H9 (cell line): ENCODE data around the gene WDPCP. TPM values are rescaled to one million over a fixed set of nuclear protein-coding genes. Genes with fewer than 3 reads are reported as not detected.

ENCODE experiments used
- DNase-seq: peaks from one replicate; pipeline ENCODE4 v3.0.0-alpha.2; 2017
- H2AFZ ChIP-seq: one replicate; pipeline ENCODE4 v1.6.1; 2013; ENCODE audit warnings: mild to moderate bottlenecking, low read length, control low read depth, moderate library complexity
- H2AK5ac ChIP-seq: 2 replicates; pipeline ENCODE4 v1.6.1; 2013; ENCODE audit warnings: low read length, control low read depth, mixed read lengths; ENCODE audit not compliant: insufficient read length
- H2BK120ac ChIP-seq: one replicate; pipeline ENCODE4 v1.6.1; 2013; ENCODE audit warnings: low read depth, mild to moderate bottlenecking, low read length, control low read depth, inconsistent platforms; ENCODE audit not compliant: poor library complexity, severe bottlenecking
- H2BK12ac ChIP-seq: 2 replicates; pipeline ENCODE4 v1.6.1; 2013; ENCODE audit warnings: low read length, control low read depth, mixed read lengths, low read depth; ENCODE audit not compliant: insufficient read length
- H2BK15ac ChIP-seq: 2 replicates; pipeline ENCODE4 v1.6.1; 2013; ENCODE audit warnings: low read depth, low read length, control low read depth
- H2BK20ac ChIP-seq: one replicate; pipeline ENCODE4 v1.6.1; 2013; ENCODE audit warnings: low read depth, mild to moderate bottlenecking, low read length, control low read depth, inconsistent platforms; ENCODE audit not compliant: poor library complexity, severe bottlenecking
- H2BK5ac ChIP-seq: 2 replicates; pipeline ENCODE4 v1.6.1; 2013; ENCODE audit warnings: low read length, control low read depth, mixed read lengths; ENCODE audit not compliant: insufficient read length
- H3K14ac ChIP-seq: 2 replicates; pipeline ENCODE4 v1.6.1; 2013; ENCODE audit warnings: low read length, control low read depth; ENCODE audit not compliant: insufficient read depth
- H3K18ac ChIP-seq: 2 replicates; pipeline ENCODE4 v1.6.1; 2013; ENCODE audit warnings: low read depth, mild to moderate bottlenecking, mixed read lengths, low read length, control low read depth; ENCODE audit not compliant: insufficient read length
- H3K23ac ChIP-seq: 2 replicates; pipeline ENCODE4 v1.6.1; 2013; ENCODE audit warnings: low read length, control low read depth, mixed read lengths, low read depth; ENCODE audit not compliant: insufficient read length
- H3K23me2 ChIP-seq: 2 replicates; pipeline ENCODE4 v1.6.1; 2013; ENCODE audit warnings: low read depth, mild to moderate bottlenecking, mixed read lengths, low read length, control low read depth; ENCODE audit not compliant: insufficient read length, poor library complexity, severe bottlenecking
- H3K27ac ChIP-seq: 2 replicates; pipeline ENCODE4 v1.5.1; 2013; ENCODE audit warnings: low read length, control low read depth, mixed read lengths, low read depth; ENCODE audit not compliant: insufficient read length
- H3K27me3 ChIP-seq: 2 replicates; pipeline ENCODE4 v1.6.1; 2013; ENCODE audit warnings: low read length, control low read depth, inconsistent platforms; ENCODE audit not compliant: insufficient read depth
- H3K4ac ChIP-seq: 2 replicates; pipeline ENCODE4 v1.6.1; 2013; ENCODE audit warnings: low read depth, mild to moderate bottlenecking, control low read depth, inconsistent platforms, low read length, moderate library complexity
- H3K4me1 ChIP-seq: 2 replicates; pipeline ENCODE4 v1.6.1; 2013; ENCODE audit warnings: low read length, control low read depth, inconsistent platforms; ENCODE audit not compliant: insufficient read depth
- H3K4me2 ChIP-seq: 2 replicates; pipeline ENCODE4 v1.6.1; 2013; ENCODE audit warnings: low read length, control low read depth, mixed read lengths; ENCODE audit not compliant: insufficient read length, insufficient read depth
- H3K56ac ChIP-seq: 2 replicates; pipeline ENCODE4 v1.6.1; 2013; ENCODE audit warnings: low read depth, mild to moderate bottlenecking, mixed read lengths, low read length, control low read depth; ENCODE audit not compliant: insufficient read length
- H3K79me1 ChIP-seq: 2 replicates; pipeline ENCODE4 v1.6.1; 2013; ENCODE audit warnings: low read depth, mild to moderate bottlenecking, moderate library complexity, low read length, control low read depth, inconsistent platforms; ENCODE audit not compliant: insufficient read depth, poor library complexity, severe bottlenecking
- H3K79me2 ChIP-seq: 2 replicates; pipeline ENCODE4 v1.6.1; 2013; ENCODE audit warnings: low read length, control low read depth, inconsistent platforms; ENCODE audit not compliant: insufficient read depth
- H3K9ac ChIP-seq: 2 replicates; pipeline ENCODE4 v1.6.1; 2013; ENCODE audit warnings: low read length, control low read depth, mixed read lengths; ENCODE audit not compliant: insufficient read length; ENCODE audit errors: extremely low read depth
- H3K9me3 ChIP-seq: one replicate; pipeline ENCODE4 v1.6.1; 2013; ENCODE audit warnings: low read depth, low read length, inconsistent platforms; ENCODE audit not compliant: control insufficient read depth
- H3T11ph ChIP-seq: one replicate; pipeline ENCODE4 v1.6.1; 2013; ENCODE audit warnings: mild to moderate bottlenecking, low read length, control low read depth, inconsistent platforms
- H4K20me1 ChIP-seq: one replicate; pipeline ENCODE4 v1.6.1; 2013; ENCODE audit not compliant: control insufficient read depth, insufficient read length, insufficient read depth
- H4K5ac ChIP-seq: 2 replicates; pipeline ENCODE4 v1.6.1; 2013; ENCODE audit warnings: low read depth, mild to moderate bottlenecking, mixed read lengths, low read length, control low read depth; ENCODE audit not compliant: insufficient read length
- H4K8ac ChIP-seq: replicated peaks from 2 replicates; pipeline ENCODE4 v1.6.1; 2013; ENCODE audit warnings: low read length, control low read depth, mixed read lengths, low read depth; ENCODE audit not compliant: insufficient read length
- H4K91ac ChIP-seq: 2 replicates; pipeline ENCODE4 v1.6.1; 2013; ENCODE audit warnings: low read depth, mild to moderate bottlenecking, moderate library complexity, mixed read lengths, low read length, control low read depth; ENCODE audit not compliant: insufficient read length
- H3K27ac Mint-ChIP-seq, 3 experiments: 2 replicates in 2 of 3; 3 replicates in 1 of 3; pipeline ENCODE4 v1.8.0; 2020 to 2021; ENCODE audit warnings: mixed read lengths in 3 of 3, mild to moderate bottlenecking in 1 of 3, moderate library complexity in 1 of 3
- H3K27me3 Mint-ChIP-seq: 2 replicates; pipeline ENCODE4 v1.8.0; 2021; ENCODE audit warnings: low read depth, mild to moderate bottlenecking, moderate library complexity, mixed read lengths
- H3K36me3 Mint-ChIP-seq, 3 experiments: 2 replicates in 2 of 3; 3 replicates in 1 of 3; pipeline ENCODE4 v1.8.0; 2020 to 2021; ENCODE audit warnings: low read depth in 3 of 3, mixed read lengths in 3 of 3; ENCODE audit not compliant: insufficient read depth in 1 of 3
- H3K4me1 Mint-ChIP-seq, 2 experiments: 2 replicates each; pipeline ENCODE4 v1.8.0; 2020; ENCODE audit warnings: mixed read lengths in 2 of 2
- H3K4me3 Mint-ChIP-seq, 2 experiments: 2 replicates in 1 of 2; 3 replicates in 1 of 2; pipeline ENCODE4 v1.8.0; 2020 to 2021; ENCODE audit warnings: mild to moderate bottlenecking in 2 of 2, mixed read lengths in 2 of 2, moderate library complexity in 1 of 2
- H3K9me3 Mint-ChIP-seq, 2 experiments: 2 replicates in 1 of 2; 3 replicates in 1 of 2; pipeline ENCODE4 v1.8.0; 2020; ENCODE audit warnings: mild to moderate bottlenecking in 2 of 2, mixed read lengths in 2 of 2, moderate library complexity in 1 of 2
- WGBS: extraction: QIAGEN DNeasy Blood & Tissue Kit; methylation state at CpG from one replicate; pipeline ENCODE4 v1.1.7; 2013; ENCODE audit warnings: missing lambda C conversion rate, low lambda C conversion rate, mixed read lengths; ENCODE audit not compliant: insufficient read length; ENCODE audit errors: extremely low coverage; 5-methylcytosine and 5-hydroxymethylcytosine counted together
- total RNA-seq: library from RNA; stranded (reverse); gene quantifications from 2 replicates; pipeline ENCODE4 v1.2.1, GENCODE V29; 2021
- TF ChIP-seq, protein P1 (sequence below): fragments of 200-600 bp; sonication (generic); conservative IDR thresholded peaks from 3 replicates; pipeline ENCODE4 v1.8.0; 2021; ENCODE audit warnings: antibody characterized with exemption, mild to moderate bottlenecking

The WDPCP gene
- total RNA-seq, 1 experiment from 2014 or later, result 22.4 TPM

DNA sequence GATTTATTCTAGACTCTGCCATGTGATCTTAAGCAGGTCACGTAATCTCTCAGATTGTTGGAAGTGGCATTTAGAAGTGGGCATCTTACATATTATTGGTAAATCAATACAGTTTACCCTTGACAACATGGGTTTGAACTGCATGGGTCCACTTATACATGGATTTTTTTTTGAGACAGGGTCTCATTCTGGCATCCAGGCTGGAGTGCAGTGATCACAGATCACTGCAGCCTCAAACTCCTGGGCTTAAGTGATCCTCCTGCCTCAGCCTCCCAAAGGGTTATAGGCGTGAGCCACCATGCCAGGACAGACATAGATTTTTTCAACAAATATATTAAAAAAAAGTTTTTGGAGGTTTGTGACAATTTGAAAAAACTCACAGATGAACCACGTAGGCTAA is 393.0 kb downstream of the WDPCP start:
- Histone ChIP-seq H3K9me3 (no peaks in the 10 kb centered on the region), H4K20me1 (no peaks in the 10 kb centered on the region), H2AFZ (no peak overlapping the region), H3K27me3 (no peaks in the 10 kb centered on the region), H3K4ac (no peak overlapping the region), H4K5ac (no peak overlapping the region), H3K4me2 (no peak overlapping the region), H3K79me2 (no peaks in the 10 kb centered on the region), H3K79me1 (no peaks in the 10 kb centered on the region), H2BK15ac (no peak overlapping the region), H3K18ac (no peak overlapping the region), H3K27ac (no peak overlapping the region), H3K23me2 (no peaks in the 10 kb centered on the region), H2BK20ac (no peak overlapping the region), H2AK5ac (no peak overlapping the region), H3K56ac (no peak overlapping the region), H3T11ph (no peak overlapping the region), H2BK5ac (no peak overlapping the region), H3K4me1 (no peaks in the 10 kb centered on the region), H3K9ac (no peak overlapping the region), H3K14ac (no peak overlapping the region), H4K91ac (no peak overlapping the region), H2BK120ac (no peak overlapping the region), H4K8ac (no peak overlapping the region), H3K23ac (no peak overlapping the region), H2BK12ac (no peak overlapping the region)
- Mint-ChIP-seq H3K9me3 (peaks cover 3 to 6% of the 10 kb centered on the region in 2 experiments; a peak in 2 of 5 replicates), H3K36me3 (peaks cover 1 to 11% (median 4%) of the 10 kb centered on the region in 3 experiments; a peak in 6 of 7 replicates), H3K4me1 (peaks cover 2 to 4% of the 10 kb centered on the region in 2 experiments; a peak in 1 of 4 replicates), H3K4me3 (no peak overlapping the region), H3K27me3 (no peaks in the 10 kb centered on the region), H3K27ac (no peak overlapping the region)
- no CpG with 5 or more reads among the region's 3 CpGs for WGBS
- DNase-seq, result no peak
- TF ChIP-seq, protein P1, sequence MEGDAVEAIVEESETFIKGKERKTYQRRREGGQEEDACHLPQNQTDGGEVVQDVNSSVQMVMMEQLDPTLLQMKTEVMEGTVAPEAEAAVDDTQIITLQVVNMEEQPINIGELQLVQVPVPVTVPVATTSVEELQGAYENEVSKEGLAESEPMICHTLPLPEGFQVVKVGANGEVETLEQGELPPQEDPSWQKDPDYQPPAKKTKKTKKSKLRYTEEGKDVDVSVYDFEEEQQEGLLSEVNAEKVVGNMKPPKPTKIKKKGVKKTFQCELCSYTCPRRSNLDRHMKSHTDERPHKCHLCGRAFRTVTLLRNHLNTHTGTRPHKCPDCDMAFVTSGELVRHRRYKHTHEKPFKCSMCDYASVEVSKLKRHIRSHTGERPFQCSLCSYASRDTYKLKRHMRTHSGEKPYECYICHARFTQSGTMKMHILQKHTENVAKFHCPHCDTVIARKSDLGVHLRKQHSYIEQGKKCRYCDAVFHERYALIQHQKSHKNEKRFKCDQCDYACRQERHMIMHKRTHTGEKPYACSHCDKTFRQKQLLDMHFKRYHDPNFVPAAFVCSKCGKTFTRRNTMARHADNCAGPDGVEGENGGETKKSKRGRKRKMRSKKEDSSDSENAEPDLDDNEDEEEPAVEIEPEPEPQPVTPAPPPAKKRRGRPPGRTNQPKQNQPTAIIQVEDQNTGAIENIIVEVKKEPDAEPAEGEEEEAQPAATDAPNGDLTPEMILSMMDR, result no peak
